Neural crest cell (in vitro differentiated cells): Measurements from ENCODE around the gene WNK1. TPM values are rescaled to one million over a fixed set of nuclear protein-coding genes. Genes with fewer than 3 reads are reported as not detected.
A peak's percentile ranks its signal among the peaks of the same experiment; 100 is the strongest.
"Not testable (repeated sequence)": the region's sequence is repeated elsewhere in the genome, so short reads cannot be mapped to it uniquely, and the experiment has no call there.

Source experiments
- DNase-seq: peaks from one replicate; pipeline ENCODE4 v3.0.0; 2021; ENCODE audit warnings: low read depth, mixed read lengths, low spot score
- H3K27ac Mint-ChIP-seq: one replicate; pipeline ENCODE4 v1.8.0; 2021; ENCODE audit warnings: mild to moderate bottlenecking, mixed read lengths; ENCODE audit not compliant: unreplicated experiment
- H3K27me3 Mint-ChIP-seq: 2 replicates; pipeline ENCODE4 v1.8.0; 2021; ENCODE audit warnings: low read depth, mild to moderate bottlenecking, mixed read lengths
- H3K36me3 Mint-ChIP-seq: 2 replicates; pipeline ENCODE4 v1.8.0; 2021; ENCODE audit warnings: low read depth, mild to moderate bottlenecking, mixed read lengths
- H3K4me1 Mint-ChIP-seq: 2 replicates; pipeline ENCODE4 v1.8.0; 2021; ENCODE audit warnings: mixed read lengths
- H3K4me3 Mint-ChIP-seq: one replicate; pipeline ENCODE4 v1.8.0; 2021; ENCODE audit warnings: mild to moderate bottlenecking, mixed read lengths
- H3K9me3 Mint-ChIP-seq: 2 replicates; pipeline ENCODE4 v1.8.0; 2021; ENCODE audit warnings: mixed read lengths
- total RNA-seq: library from RNA; stranded (reverse); gene quantifications from 2 replicates; pipeline ENCODE4 v1.2.1, GENCODE V29; 2021
- TF ChIP-seq, protein P1 (sequence below): fragments of 200-600 bp; sonication (generic); conservative IDR thresholded peaks from 2 replicates; pipeline ENCODE4 v1.5.0; 2021; ENCODE audit warnings: antibody characterized with exemption, mild to moderate bottlenecking

WNK1 gene
- total RNA-seq, 1 donor from 2014 or later = 155 TPM

DNA sequence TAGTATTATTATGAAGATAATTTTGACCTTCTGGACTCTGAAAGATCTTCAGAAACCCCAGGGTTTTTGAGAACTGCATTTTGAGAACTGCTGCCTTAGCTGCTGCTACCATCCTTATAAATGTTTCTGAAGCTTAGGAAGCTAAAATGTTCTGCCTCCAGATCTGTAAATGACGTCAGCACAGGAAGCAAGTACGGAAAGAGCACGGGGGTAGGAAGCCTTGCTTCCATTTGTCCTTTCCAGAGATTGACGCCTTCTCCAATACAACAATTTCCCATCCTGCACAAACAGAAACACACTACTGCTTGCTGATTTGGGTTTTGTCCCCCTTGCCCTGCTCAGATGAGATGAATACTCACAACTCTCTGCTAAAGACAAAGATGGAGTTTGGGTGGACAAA, 179.2 kb downstream of the WNK1 start:
- no peak for DNase-seq
- Mint-ChIP-seq H3K36me3 (peaks cover 15% of the 10 kb centered on the region), H3K4me3 (no peak overlapping the region), H3K4me1 (no peaks in the 10 kb centered on the region), H3K9me3 (no peaks in the 10 kb centered on the region), H3K27me3 (no peaks in the 10 kb centered on the region), H3K27ac (no peak overlapping the region)
- TF ChIP-seq, protein P1, sequence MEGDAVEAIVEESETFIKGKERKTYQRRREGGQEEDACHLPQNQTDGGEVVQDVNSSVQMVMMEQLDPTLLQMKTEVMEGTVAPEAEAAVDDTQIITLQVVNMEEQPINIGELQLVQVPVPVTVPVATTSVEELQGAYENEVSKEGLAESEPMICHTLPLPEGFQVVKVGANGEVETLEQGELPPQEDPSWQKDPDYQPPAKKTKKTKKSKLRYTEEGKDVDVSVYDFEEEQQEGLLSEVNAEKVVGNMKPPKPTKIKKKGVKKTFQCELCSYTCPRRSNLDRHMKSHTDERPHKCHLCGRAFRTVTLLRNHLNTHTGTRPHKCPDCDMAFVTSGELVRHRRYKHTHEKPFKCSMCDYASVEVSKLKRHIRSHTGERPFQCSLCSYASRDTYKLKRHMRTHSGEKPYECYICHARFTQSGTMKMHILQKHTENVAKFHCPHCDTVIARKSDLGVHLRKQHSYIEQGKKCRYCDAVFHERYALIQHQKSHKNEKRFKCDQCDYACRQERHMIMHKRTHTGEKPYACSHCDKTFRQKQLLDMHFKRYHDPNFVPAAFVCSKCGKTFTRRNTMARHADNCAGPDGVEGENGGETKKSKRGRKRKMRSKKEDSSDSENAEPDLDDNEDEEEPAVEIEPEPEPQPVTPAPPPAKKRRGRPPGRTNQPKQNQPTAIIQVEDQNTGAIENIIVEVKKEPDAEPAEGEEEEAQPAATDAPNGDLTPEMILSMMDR = no peak

GRCh38 chr12:935891-936290, 183.5 kb downstream of the WNK1 start:
- H3K27me3 Mint-ChIP-seq, H3K4me3 Mint-ChIP-seq, H3K4me1 Mint-ChIP-seq, H3K9me3 Mint-ChIP-seq, DNase-seq, H3K27ac Mint-ChIP-seq: not testable (repeated sequence)
- H3K36me3 Mint-ChIP-seq = peaks cover 20% of the 10 kb centered on the region

DNA sequence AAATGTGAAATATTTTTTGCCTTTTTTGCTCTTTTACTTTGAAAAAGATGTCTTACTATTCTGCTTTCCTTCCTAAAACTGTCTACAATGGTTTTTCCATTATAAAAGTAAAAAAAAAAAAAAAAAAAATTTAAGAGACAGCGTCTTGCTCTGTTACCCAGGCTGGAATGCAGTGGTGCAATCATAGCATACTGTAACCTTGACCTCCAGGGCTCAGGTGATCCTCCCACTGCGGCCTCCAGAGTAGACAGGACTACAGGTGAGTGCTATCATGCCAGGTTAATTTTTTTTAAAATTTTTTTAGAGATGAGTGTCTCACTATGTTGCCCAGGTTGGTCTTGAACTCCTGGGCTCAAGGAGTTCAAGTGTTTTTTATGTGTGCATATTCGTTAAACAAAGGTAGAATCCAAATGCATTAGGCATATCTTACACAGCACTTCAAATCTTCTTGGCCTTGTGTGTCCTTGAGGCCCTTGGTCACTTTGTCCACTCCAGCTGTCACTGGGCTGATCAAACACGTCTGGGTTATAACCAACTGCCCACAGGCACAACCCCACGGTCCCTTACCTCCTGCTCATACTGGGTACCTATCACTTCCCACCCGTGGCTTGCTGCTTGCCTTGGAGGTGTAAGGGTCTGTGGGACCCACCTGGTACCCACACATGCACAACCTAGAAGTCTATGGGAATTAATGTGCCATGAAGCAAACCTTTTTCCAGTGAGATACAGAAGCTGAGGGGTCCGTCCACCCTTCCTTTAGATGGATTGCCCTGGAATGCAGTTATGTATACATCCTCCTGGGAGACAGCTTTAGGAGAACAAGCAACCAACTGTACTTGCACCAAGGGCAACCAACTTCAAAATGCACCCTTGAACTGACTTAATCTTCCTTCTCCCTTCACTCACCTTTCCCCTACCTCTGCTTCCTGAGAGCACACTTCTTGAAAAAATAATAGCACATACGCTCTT, 184.3 kb downstream of the WNK1 start:
- TF ChIP-seq, protein P1 = no peak
- no peak for DNase-seq
- Mint-ChIP-seq H3K27ac (no peak overlapping the region), H3K9me3 (no peaks in the 10 kb centered on the region), H3K4me1 (no peaks in the 10 kb centered on the region), H3K4me3 (no peak overlapping the region), H3K36me3 (peaks cover 19% of the 10 kb centered on the region), H3K27me3 (no peaks in the 10 kb centered on the region)

- H3K4me3 Mint-ChIP-seq = no peak overlapping the region
- H3K4me1 Mint-ChIP-seq = no peaks in the 10 kb centered on the region
These were observed 186.4 kb downstream of the WNK1 start for GRCh38 chr12:938810-939209.

DNA sequence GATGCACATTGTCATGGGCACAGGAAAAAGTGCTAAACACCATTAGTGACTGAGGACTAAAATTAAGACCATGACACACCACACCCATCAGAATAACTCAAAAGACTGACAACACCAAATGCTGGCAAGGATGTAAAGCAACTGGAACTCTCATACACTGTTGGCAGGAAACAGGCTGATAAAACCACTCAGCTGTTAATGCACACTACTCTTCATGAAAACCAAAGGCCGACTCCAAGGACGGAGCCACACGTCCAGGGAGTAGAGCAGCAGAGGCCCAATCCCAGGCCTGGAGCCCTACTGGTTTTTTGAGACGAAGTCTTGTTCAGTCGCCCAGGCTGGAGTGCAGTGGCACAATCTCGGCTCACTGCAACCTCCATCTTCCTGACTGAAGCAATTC, 190.7 kb downstream of the WNK1 start:
- Mint-ChIP-seq H3K36me3 (peaks cover 13% of the 10 kb centered on the region), H3K4me3 (no peak overlapping the region), H3K4me1 (peaks cover 9% of the 10 kb centered on the region), H3K9me3 (no peaks in the 10 kb centered on the region), H3K27ac (no peak overlapping the region), H3K27me3 (no peaks in the 10 kb centered on the region)
- TF ChIP-seq, protein P1 = no peak
- no peak for DNase-seq

More at GRCh38 chr12:938810-939209, 186.4 kb downstream of the WNK1 start:
- Mint-ChIP-seq H3K27me3 (no peaks in the 10 kb centered on the region), H3K9me3 (no peaks in the 10 kb centered on the region), H3K27ac (no peak overlapping the region), H3K36me3 (peaks cover 16% of the 10 kb centered on the region)
- no peak for DNase-seq
- TF ChIP-seq, protein P1 = no peak

DNA sequence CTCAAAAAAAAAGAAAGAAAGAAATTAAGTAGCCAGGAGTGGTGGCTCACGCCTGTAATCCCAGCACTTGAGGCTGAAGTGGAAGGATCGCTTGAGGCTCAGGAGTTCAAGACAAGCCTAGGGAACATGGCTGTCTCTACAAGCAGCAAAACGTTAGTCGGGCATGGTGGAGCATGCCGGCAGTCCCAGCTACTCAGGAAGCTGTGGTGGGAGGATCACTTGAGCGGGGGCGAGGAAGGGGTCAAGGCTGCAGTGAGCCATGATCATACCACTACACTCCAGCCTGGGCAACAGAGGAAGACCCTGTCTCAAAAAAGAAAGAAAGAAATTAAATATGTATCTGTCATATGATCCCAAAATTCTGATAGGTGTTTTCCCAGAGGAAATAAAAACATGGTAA, 191.8 kb downstream of the WNK1 start:
- H3K36me3 Mint-ChIP-seq = peaks cover 10% of the 10 kb centered on the region
- TF ChIP-seq, protein P1 = no peak
- H3K27me3 Mint-ChIP-seq = no peaks in the 10 kb centered on the region
- no peak for DNase-seq
- no peaks in the 10 kb centered on the region for H3K9me3 Mint-ChIP-seq
- H3K4me1 Mint-ChIP-seq = peaks cover 17% of the 10 kb centered on the region
- H3K4me3 Mint-ChIP-seq = peak overlapping the region; percentile 57
- no peak overlapping the region for H3K27ac Mint-ChIP-seq
